Activated CD8-positive, alpha-beta memory T cell treated with anti-CD3 and anti-CD28 coated beads for 48 hours (primary cell): Measurements from ENCODE around the gene KRTAP5-6.

ENCODE experiments used
- DNase-seq, 3 experiments: peaks; one replicate each; pipeline ENCODE4 v3.0.0-alpha.2; 2020; ENCODE audit warnings: low read depth in 2 of 3, low spot score in 2 of 3

KRTAP5-6 gene

GRCh38 chr11:1696608-1697570, at the start of gene KRTAP5-6:
KRTAP5-6 (plus strand) TSS chr11:1697195; CDS start chr11:1697246, 51 bp downstream.
- DNase-seq = no peak

GRCh38 chr11:1647901-1648652, 48.9 kb upstream of the KRTAP5-6 start:
- no peak for DNase-seq

- no peak for DNase-seq
Measured at GRCh38 chr11:1648653-1649420, 48.2 kb upstream of the KRTAP5-6 start.

- DNase-seq = no peak
Measured at GRCh38 chr11:1650034-1650917, 46.7 kb upstream of the KRTAP5-6 start.

GRCh38 chr11:1650918-1651262, 46.1 kb upstream of the KRTAP5-6 start:
- DNase-seq = no peak

- no peak for DNase-seq
Measured at GRCh38 chr11:1651411-1651980, 45.5 kb upstream of the KRTAP5-6 start.

- DNase-seq = no peak
Measured at GRCh38 chr11:1652026-1652425, 45.0 kb upstream of the KRTAP5-6 start.

GRCh38 chr11:1652442-1652770, 44.6 kb upstream of the KRTAP5-6 start:
- DNase-seq = no peak

- DNase-seq = peak; percentile 43 to 84 (median 73)
Measured at GRCh38 chr11:1652771-1653540, 44.0 kb upstream of the KRTAP5-6 start.

GRCh38 chr11:1653541-1654387, 43.2 kb upstream of the KRTAP5-6 start:
- no peak for DNase-seq

- no peak for DNase-seq
Measured at GRCh38 chr11:1654388-1655167, 42.4 kb upstream of the KRTAP5-6 start.

- DNase-seq = no peak
Measured at GRCh38 chr11:1655168-1656060, 41.6 kb upstream of the KRTAP5-6 start.

GRCh38 chr11:1656061-1656441, 40.9 kb upstream of the KRTAP5-6 start:
- DNase-seq = no peak

GRCh38 chr11:1656670-1657069, 40.3 kb upstream of the KRTAP5-6 start:
- no peak for DNase-seq

- DNase-seq = no peak
Measured at GRCh38 chr11:1659506-1659905, 37.5 kb upstream of the KRTAP5-6 start.

- DNase-seq = no peak
Measured at GRCh38 chr11:1660111-1660867, 36.7 kb upstream of the KRTAP5-6 start.
